HG03097 (cell line): ENCODE results near the gene MRPS34.

Source experiments
- ATAC-seq: cut with Tn5 transposase; IDR thresholded peaks from one replicate; pipeline ENCODE4 v1.9.1; 2021; ENCODE audit not compliant: unreplicated experiment, low FRiP score

Gene MRPS34

GRCh38 chr16:1771188-1771863 lies 1.6 kb downstream of the MRPS34 start, which contains the start of gene NME3:
TSS of gene NME3 (minus strand) at chr16:1771543. CDS start at chr16:1771534, 9 bp downstream.
- ATAC-seq = no peak

DNA sequence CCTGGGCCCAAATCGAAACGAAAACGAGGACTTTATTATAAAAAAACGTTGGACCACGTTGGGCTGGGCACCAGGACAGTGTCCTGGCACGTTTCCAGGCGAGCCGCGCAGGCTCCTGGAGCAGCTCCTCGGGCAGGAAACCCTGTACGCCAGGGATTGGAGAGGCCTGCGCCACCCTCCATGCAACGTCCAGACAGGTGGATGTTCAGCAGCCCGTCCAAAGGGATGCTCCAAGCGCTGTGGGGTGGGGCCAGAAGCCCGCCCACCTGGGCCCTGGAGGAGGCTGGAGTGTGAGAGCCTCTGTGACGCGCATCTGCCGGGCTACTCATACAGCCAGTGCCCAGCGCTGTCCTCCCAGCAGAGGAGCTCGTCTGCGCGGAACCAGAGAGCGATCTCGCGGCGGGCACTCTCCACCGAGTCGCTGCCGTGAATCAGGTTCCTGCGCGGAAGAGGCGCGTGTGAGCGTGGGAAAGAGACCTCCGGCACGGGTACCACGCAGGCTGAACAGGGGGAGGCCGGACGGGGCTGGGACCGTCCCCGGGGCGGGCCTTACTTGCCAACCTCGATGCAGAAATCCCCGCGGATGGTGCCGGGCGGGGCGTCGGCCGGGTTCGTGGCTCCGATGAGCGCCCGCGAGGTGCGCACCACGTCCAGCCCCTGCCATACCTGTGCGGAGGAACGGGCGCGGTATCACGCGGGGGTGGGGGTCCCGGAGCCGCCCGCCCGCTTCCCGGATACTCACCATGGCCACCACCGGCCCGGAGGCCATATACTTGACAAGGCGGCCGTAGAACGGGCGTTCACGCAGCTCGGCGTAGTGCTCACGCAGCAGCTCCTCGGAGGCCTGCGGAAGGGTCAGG lies 2.4 kb downstream of the MRPS34 start:
- ATAC-seq = no peak

GRCh38 chr16:1769402-1770300 lies 3.3 kb downstream of the MRPS34 start:
- ATAC-seq = no peak

GRCh38 chr16:1768767-1769401 lies 4.0 kb downstream of the MRPS34 start:
- ATAC-seq = no peak

DNA sequence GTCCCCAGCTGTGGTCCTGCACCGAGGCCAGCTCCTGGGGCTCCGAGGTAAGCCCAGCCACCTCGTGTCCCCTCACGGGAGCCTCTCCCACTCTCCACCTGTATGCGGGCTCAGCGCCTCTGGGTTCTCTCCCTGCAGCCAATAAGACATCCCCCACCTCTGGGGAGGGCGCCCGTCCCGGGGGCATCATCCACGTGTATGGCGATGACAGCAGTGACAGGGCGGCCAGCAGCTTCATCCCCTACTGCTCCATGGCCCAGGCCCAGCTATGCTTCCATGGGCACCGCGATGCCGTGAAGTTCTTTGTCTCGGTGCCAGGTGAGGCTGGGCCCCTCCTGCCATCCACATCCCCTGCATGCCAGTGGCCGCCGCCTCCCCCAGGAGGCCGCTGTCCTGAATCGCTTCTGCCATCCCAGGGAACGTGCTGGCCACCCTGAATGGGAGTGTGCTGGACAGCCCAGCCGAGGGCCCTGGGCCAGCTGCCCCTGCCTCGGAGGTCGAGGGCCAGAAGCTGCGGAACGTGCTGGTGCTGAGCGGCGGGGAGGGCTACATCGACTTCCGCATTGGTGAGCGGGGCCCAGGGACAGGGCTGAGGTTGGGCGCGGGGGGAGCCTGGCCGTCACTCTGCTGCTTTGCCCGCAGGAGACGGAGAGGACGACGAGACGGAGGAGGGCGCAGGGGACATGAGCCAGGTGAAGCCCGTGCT lies 4.7 kb downstream of the MRPS34 start:
- ATAC-seq = no peak

DNA sequence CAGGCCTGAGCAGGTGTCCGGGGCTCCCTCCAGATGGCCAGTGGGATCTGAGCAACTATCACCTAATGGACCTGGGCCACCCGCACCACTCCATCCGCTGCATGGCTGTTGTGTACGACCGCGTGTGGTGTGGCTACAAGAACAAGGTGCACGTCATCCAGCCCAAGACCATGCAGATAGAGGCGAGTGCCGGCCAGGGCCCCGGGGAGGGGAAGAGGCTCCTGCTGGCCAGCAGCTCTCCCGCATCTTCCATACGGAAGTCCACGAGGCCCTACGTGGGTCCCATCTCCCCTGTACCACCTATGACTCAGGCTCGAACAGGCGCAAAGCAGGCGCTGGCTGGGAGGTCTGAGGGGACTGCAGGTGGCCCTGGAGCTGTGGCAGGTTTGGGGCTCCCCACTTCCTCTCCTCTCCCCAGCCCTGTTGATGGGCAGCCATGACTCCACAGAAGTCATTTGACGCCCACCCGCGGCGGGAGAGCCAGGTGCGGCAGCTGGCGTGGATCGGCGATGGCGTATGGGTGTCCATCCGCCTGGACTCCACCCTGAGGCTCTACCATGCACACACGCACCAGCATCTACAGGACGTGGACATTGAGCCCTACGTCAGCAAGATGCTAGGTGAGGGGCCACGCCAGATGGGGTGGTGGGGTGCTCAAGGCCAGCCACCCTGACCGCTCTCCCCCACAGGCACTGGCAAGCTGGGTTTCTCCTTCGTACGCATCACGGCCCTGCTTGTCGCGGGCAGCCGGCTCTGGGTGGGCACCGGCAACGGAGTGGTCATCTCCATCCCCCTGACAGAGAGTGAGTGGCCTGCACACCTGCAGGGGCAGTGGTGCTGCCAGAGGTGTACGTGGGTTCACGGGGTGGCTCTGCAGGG lies 5.6 kb downstream of the MRPS34 start:
- no peak for ATAC-seq

GRCh38 chr16:1766701-1767100 lies 6.2 kb downstream of the MRPS34 start:
- ATAC-seq = no peak

DNA sequence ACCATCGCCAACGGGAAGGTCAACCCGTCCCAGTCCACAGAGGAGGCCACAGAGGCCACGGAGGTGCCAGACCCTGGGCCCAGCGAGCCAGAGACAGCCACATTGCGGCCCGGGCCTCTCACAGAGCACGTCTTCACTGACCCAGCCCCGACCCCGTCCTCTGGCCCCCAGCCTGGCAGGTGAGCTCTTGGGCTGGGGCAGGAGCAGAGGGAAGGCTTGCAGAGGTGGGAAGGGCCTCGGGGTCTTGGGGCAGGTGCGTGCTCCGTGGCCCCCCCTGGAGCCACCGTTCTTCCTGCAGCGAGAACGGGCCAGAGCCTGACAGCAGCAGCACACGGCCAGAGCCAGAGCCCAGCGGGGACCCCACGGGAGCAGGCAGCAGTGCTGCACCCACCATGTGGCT lies 6.7 kb downstream of the MRPS34 start:
- no peak for ATAC-seq

- ATAC-seq = no peak
Observed at GRCh38 chr16:1765826-1766225, 7.1 kb downstream of the MRPS34 start.

DNA sequence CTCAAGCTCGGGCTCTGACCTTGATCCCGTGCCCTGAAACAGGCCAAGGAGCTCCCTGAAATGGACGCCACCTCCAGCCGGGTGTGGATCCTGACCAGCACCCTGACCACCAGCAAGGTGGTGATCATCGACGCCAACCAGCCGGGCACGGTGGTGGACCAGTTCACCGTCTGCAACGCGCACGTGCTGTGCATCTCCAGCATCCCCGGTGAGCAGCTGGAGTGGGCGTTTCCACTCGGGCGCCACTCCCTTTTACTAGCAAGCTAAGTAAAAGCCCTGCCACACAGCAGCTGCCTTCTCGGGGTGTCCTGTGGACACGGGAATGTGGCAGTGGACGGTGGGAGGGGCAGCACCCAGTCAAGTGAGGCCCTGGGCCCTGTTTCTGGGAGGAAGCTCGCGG lies 8.0 kb downstream of the MRPS34 start:
- no peak for ATAC-seq

DNA sequence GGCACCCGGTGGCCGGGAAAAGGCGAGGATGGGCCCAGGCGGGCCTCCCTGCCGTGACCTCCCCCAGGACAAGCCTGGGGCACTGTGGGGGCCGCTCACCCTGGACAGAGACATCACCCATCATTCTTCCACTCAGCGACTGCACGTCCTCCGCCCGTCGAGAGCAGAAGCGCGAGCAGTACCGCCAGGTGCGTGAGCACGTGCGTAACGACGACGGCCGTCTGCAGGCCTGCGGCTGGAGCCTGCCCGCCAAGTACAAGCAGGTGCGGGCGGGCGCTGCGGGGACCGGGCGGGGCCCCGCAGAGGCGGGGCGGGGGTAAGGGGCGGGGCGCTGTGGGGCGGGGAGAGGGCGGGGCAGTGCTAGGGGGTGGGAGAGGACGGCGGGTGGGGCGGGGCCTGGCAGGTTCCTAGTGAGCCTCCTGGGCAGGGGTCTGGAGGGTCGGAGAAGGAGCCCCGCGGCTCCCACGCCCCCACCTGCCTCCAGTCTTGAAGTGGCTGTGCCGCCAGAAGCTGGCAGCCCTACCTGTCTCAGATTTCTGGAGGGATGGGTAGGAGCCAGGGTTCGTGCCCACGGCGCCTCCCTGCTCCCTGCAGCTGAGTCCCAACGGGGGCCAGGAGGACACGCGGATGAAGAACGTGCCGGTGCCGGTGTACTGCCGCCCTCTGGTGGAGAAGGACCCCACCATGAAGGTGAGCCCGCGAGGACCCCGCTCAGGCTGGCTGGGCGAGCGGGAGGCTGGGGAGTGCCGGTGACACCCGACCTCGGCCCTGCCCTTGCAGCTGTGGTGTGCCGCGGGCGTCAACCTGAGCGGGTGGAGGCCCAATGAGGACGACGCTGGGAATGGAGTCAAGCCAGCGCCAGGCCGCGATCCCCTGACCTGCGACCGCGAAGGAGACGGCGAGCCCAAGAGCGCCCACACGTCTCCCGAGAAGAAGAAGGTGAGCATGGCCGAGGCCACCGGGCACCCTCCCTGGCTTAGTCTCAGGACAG lies 9.1 kb downstream of the MRPS34 start:
- ATAC-seq = no peak

DNA sequence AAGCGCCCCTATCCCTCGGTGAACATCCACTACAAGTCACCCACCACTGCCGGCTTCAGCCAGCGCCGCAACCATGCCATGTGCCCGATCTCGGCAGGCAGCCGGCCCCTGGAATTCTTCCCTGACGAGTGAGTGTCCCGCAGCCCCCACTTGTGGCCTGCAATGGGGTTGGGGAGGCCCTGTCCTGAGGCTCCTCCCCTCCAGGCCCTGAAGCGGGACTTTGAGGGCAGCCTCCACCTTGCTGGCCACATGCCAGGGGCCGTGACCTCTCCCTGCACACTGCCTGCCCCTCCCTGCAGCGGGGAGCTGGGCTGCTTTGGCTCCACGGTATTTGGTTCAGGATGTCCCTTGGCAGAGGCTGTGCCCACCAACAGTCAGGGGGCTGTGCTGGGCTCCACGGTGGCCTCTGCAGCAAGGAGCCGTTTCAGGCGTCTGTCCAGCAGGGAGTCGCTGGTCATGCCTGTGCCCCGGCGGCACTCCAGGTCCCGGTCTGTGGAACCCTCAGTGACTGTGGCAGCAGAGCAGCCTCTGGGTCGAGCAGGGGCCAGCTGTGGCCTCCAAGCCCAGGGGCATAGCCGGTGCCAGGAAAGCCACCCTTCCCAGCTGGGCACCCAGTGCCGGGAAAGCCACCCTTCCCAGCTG lies 9.9 kb downstream of the MRPS34 start:
- ATAC-seq = no peak

DNA sequence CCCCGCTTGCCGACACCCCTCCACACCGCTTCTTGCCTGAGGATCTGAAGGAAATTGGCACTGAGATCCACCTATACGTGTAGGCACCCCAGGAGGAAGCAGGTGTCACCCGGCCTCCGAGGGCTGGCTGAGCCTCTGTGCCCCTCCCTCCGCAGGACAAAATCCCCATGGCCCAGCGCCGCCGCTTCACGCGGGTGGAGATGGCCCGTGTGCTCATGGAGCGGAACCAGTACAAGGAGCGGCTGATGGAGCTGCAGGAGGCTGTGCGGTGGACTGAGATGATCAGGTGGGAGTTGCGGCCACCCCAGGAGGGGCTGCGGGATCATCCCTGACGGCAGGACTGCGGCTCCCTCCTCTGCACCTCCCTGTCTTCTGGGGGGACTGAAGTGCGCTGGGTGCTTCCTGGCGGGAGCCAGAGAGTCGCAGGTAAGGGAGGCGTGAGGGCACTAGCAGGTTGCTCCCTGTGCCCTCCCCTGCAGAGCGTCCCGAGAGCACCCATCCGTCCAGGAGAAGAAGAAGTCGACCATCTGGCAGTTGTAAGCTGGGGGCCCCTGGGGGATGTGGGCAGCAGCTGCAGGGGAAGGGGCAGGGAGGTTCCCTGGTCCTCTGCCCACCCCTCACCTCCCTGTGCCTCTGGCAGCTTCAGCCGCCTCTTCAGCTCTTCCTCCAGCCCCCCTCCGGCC lies 10.6 kb downstream of the MRPS34 start:
- no peak for ATAC-seq

- ATAC-seq = no peak
Observed at GRCh38 chr16:1761751-1762150, 11.2 kb downstream of the MRPS34 start.

GRCh38 chr16:1760911-1761310 lies 12.0 kb downstream of the MRPS34 start:
- ATAC-seq = no peak

GRCh38 chr16:1759511-1759910 lies 13.4 kb downstream of the MRPS34 start:
- ATAC-seq = no peak

- no peak for ATAC-seq
Observed at GRCh38 chr16:1758923-1759322, 14.0 kb downstream of the MRPS34 start.
